ENCODE measurements around the gene ANTXR1.

The ANTXR1 gene

DNA sequence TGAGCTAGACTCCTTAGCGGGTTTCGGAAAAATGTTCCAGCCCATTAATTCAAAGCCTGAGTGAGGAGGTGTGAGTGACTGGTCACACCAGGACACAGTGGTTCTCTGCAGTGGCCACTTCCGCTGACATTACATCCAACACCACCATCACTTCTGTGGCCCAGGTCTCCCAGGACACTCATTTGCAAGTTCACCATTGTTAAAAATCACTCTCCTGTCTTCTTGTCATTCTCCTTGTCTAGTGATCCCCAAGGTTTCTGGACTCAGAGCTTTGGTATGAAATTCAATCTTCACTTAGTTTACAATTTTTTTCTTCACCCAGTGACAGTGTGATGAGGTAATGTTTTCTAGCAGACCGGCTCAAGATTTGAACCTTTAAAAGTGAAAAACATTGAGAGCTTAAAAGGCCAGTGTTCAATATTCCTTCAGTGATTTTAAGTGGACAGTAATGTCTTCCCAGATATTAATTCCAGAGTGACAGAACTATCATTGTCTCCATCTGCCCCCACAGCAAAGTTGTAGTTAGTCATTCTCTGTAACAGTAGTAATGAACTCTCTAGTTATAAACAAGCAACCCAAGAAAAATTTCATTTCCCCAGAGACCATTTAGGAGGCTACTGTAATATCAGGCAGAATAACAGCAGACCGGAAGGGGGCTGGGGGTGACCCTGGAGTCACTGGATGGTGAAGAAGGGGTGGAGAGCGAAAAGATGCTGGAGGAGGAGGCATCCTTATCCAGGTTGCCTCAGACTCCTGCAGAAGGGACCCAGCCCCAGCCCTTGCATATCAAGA, 209.2 kb downstream of the ANTXR1 start:
- TF ChIP-seq, protein P1, sequence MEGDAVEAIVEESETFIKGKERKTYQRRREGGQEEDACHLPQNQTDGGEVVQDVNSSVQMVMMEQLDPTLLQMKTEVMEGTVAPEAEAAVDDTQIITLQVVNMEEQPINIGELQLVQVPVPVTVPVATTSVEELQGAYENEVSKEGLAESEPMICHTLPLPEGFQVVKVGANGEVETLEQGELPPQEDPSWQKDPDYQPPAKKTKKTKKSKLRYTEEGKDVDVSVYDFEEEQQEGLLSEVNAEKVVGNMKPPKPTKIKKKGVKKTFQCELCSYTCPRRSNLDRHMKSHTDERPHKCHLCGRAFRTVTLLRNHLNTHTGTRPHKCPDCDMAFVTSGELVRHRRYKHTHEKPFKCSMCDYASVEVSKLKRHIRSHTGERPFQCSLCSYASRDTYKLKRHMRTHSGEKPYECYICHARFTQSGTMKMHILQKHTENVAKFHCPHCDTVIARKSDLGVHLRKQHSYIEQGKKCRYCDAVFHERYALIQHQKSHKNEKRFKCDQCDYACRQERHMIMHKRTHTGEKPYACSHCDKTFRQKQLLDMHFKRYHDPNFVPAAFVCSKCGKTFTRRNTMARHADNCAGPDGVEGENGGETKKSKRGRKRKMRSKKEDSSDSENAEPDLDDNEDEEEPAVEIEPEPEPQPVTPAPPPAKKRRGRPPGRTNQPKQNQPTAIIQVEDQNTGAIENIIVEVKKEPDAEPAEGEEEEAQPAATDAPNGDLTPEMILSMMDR (conservative IDR thresholded peaks at IDR 0.05; ENCODE audit: control insufficient read depth, insufficient read depth, low read depth, low read length): no peak
- DNase-seq (ENCODE audit: low read depth): peak; percentile 60
- no peak overlapping the region for H3K4me3 ChIP-seq (ENCODE audit: control insufficient read depth, low read depth, low read length)

DNA sequence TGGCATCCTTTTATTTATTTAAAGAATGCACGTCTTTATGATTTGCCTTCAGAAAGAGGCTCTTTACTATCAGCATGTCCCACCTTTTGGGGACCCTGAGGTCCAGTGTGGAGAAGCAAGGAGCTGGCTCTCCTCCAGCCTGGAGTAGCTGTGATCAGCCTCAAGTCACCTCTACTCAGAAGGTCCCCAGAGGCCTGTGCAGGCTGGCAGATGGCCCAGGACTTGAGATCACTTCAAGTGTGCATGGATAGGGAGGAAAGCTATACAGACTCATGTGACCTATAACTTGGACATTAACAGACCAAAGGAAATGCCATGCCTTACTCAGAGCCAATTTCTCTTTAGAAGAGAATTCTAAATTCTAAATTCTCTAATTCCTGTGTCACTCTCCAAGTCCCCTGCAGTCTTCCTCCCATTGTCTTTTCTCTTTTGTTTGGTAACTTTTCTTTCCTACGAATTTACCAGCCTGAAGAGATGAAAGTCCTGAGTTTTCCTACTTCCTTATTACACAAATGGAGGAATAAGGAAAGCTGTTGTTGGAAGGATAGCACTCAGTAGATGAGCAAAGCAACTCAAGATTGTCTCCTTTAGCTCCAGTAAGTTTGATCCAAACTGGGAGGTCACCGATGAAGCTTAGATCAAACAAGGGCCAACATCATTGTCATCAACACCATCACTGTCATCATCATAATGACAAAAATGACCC, 210.1 kb downstream of the ANTXR1 start:
- TF ChIP-seq, protein P1 (conservative IDR thresholded peaks at IDR 0.05; ENCODE audit: control insufficient read depth, insufficient read depth, low read depth, low read length): no peak
- no peak overlapping the region for H3K4me3 ChIP-seq (ENCODE audit: control insufficient read depth, low read depth, low read length)
- peak; percentile 76 for DNase-seq (ENCODE audit: low read depth)

DNA sequence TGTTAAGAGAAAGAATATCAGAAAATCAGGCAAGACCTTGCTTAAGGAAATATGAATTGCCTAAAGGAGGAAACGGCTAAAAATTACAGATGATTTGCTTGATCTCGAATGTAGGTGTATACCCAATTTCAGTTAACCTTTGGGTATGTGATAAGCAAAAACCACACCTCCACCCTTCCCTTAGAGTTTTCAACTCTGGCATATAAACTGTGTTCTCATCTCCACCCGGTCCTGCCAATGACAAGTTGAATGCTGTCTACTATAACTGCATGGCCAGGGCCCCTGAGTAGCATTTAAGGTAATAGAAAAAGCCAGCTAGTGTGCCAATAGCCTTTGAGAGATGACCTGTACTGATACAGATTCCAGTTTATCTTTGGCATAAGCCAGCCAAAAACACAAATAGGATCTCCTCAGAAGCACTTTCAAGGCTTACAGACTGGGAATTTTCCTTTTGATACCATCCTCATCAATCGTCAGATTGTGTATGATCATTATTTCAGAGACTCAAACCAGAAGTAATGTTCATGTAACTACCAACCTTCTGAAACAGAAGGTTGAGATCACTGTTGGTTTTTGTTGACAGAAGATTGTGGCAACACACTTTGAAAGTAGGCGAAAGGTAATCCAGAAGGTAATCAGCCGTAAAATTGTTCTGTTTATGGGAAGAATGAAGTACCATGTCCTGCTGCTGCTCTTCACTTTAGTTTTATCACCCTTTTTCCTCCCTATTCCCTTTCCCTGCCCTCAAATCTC, 211.0 kb downstream of the ANTXR1 start:
- TF ChIP-seq, protein P1 (conservative IDR thresholded peaks at IDR 0.05; ENCODE audit: control insufficient read depth, insufficient read depth, low read depth, low read length): no peak
- DNase-seq (ENCODE audit: low read depth): no peak
- H3K4me3 ChIP-seq (ENCODE audit: control insufficient read depth, low read depth, low read length): no peak overlapping the region

DNA sequence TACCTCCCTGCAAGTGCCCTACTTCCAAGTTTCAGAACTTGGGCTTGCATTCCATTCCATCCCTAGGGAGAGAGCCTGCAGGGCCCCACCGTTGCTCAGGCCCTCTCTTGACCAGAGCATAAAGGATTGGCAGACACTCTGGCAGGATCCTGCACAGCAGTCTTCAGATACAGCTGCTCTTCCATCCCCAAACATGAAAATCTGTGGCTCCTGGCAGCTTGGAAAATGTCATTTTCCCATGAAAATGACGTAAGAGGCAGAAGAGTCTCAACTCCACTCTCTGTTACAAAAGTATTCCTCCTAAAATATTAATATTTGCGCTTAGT, 211.5 kb downstream of the ANTXR1 start:
- no peak for DNase-seq (ENCODE audit: low read depth)
- TF ChIP-seq, protein P1 (conservative IDR thresholded peaks at IDR 0.05; ENCODE audit: control insufficient read depth, insufficient read depth, low read depth, low read length): no peak
- H3K4me3 ChIP-seq (ENCODE audit: control insufficient read depth, low read depth, low read length): no peak overlapping the region

DNA sequence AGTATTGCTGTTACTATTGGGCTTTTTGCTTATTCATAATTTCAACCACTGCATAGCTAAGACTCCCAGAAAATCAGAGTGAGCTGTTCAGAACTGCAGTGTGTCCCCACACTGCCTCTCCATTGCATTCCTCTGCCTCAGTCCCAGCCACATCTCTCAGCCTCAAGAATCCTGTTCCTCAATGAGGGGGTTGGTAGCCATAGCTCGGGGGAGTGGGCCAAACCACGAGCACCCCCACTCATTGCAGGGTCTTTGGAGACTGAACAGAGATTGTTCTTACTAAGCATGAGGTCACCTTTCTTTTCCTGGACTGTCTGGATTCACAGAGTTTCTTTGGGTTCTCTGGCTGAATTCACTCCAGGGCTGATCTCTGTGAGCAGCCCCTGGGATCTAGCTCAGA, 213.0 kb downstream of the ANTXR1 start:
- TF ChIP-seq, protein P1 (conservative IDR thresholded peaks at IDR 0.05; ENCODE audit: control insufficient read depth, insufficient read depth, low read depth, low read length): no peak
- H3K4me3 ChIP-seq (ENCODE audit: control insufficient read depth, low read depth, low read length): no peak overlapping the region
- DNase-seq (ENCODE audit: low read depth): peak; percentile 49

DNA sequence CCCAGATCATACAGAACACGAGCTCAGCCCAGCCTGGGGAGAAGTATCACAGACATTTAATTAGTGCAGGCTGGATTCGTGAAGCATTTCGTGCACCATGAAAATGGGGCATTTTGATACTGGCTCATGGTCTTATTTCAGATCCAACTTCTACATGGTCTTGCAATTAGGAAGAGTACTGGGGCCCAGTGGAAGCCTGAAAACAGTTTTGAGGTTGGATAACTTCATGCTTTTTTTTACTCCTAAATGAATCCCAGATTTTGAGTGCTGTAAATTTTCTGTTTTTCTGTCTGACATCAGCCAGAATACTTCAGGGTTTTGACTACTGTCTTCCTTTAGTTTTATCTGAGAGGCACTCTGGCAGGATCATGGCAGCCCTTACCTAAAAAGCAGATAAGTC, 213.9 kb downstream of the ANTXR1 start:
- TF ChIP-seq, protein P1 (conservative IDR thresholded peaks at IDR 0.05; ENCODE audit: control insufficient read depth, insufficient read depth, low read depth, low read length): no peak
- DNase-seq (ENCODE audit: low read depth): no peak
- H3K4me3 ChIP-seq (ENCODE audit: control insufficient read depth, low read depth, low read length): no peak overlapping the region

Measured in fibroblast of mammary gland (primary cell).